GM18526 (cell line): ENCODE measurements around the gene GABPA.

Experiments
- POLR2A ChIP-seq: IDR thresholded peaks from 3 replicates; pipeline ENCODE4 v1.6.1; 2011; ENCODE audit not compliant: insufficient read length; ENCODE audit errors: extremely low read depth

Gene GABPA

GRCh38 chr21:25733859-25734653, 716 bp upstream of the GABPA start:
- no peak for TF ChIP-seq POLR2A

DNA sequence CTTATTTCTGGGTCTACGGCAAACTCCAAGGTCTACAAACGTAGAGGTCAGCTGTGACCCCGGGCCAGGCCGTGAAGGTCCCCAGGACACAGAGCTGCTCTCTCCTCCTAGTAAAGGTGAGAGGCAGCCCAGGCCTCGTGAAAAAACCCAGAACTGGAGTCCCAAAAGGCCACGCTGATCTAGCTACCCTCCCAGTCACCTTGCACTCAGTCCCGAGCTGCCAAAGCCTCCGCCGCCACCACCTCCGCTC, 193 bp upstream of the GABPA start:
- peak; percentile 85 for TF ChIP-seq POLR2A

- TF ChIP-seq POLR2A = no peak
Measured at GRCh38 chr21:25735646-25736597, 1.1 kb downstream of the GABPA start.

DNA sequence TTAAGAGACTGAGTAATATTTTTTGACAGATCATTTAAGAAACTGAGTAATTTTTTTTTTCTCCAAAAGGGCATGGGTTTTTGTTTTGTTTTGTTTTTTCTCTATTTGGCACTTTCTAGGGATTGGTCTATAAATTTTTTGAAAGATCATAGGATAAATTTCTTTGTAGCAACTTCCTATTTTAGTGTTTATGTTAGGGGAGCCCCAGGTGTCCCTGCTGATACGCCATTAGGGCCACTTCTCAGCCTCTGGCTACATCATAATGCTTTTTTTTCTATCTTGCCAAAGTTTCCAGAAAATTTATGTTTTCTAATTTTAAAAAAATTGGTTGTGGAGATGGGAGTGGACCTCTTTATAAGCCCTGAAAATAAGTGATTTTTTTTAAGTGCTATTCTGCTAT, 2.6 kb downstream of the GABPA start:
- TF ChIP-seq POLR2A = no peak

DNA sequence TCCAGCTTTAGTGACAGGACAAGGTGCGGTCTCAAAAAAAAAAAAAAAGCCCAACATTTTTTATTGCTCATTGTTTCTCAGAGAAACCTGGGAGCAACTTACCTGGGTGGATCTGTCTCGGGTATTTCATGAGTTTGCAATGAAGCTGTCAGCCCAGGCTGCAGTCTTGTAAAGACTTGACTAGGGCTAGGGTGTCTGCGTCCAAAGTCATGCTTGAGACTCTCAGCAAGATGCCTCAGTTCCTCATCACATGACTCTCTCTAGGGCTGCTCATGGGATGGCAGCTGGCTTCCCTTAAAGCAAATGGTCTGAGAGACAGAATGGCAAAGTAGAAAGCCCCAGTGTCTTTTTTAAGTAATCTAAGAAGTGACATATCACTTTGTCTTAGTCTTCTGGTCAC, 8.1 kb downstream of the GABPA start:
- no peak for TF ChIP-seq POLR2A

- TF ChIP-seq POLR2A = no peak
Measured at GRCh38 chr21:25744854-25745253, 10.1 kb downstream of the GABPA start.

DNA sequence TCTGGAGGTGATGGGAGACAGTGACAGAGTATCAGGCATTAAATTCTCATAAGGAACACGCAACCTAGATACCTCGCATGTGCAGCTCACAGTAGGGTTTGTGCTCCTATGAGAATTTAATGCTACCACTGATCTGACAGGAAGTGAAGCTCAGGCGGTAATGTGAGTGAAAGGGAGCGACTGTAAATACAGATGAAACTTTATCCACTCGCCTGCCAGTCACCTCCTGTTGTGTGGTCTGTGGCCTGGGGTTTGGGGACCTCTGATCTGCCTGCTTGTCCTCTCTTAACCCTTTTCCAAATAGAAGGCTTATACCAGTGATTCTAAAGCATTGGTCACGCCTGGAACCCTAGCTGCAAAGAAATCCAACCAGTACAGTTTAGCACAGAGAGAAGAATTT, 15.3 kb downstream of the GABPA start:
- TF ChIP-seq POLR2A = no peak

DNA sequence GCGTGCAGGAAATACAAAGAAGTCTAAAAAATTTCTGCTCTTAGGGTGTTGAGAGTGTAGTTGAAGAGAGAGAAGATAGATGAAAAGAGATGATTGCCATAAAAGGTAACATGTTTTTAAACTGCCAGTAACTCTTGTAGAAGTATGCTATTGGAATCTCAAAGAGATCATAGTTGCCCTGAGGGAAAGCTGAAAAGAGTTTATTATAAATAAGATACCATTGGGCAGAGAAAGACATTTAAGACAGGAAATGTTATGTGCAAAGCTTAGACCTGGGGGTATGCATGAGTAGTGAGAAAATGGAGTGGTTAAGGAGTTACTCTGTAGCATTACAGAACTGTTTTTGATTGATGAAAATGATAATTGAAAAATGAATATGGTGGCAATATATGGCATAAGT, 17.6 kb downstream of the GABPA start:
- no peak for TF ChIP-seq POLR2A

DNA sequence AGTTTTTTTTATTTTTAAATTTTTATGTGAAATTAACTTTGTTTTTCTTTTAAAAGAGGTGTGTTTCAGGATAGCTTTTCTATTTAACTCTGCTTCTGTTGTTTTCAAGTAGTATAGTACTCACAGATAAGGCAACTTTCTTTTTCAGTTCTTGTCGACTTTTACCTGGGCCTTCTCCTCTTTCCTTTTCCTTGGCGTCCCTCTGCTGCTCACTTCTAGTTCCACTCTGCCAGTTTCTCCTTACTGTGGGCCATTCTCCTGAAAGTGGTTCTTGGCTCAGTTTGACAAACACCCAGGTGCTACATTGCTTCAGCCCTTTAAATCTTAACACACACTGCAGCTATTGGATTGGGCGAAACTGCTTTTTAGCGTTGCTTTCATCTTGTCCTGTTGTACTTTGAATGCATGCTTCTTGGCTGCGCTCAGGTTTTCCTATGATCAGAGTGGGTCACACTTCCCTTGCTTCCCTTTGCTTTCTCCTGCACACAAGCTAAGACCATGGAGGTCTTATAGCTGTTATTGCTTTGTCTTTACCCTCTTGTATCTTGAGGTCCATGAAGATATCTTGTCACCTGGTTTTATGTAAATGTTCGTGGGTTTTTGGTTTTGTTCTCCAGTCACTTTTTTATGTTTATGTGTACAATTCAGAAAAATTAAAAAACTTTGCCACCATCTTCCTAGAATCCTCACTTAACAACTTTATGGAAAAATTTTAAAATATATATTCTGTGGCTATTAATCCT, 21.6 kb downstream of the GABPA start:
- no peak for TF ChIP-seq POLR2A

- no peak for TF ChIP-seq POLR2A
Measured at GRCh38 chr21:25757531-25757930, 22.8 kb downstream of the GABPA start.

DNA sequence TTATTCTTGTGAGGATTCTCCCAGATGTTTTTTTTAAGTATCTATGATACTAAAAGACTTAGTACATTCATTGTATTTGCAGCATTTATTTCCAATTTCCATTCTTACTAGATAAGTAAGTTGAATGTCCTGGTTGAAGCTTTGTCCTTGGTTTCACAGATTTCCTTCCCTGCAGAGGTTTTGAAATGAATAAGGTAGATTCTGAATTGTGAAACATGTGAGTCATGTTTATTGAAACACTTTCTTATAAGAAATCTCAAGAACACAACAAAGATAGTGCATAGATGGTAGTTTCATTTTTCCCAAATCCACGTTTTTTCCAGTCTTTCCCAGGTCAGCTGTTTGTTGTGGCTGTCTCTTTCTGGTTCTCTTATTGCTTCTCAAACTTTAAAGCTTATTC, 24.8 kb downstream of the GABPA start:
- TF ChIP-seq POLR2A = no peak

DNA sequence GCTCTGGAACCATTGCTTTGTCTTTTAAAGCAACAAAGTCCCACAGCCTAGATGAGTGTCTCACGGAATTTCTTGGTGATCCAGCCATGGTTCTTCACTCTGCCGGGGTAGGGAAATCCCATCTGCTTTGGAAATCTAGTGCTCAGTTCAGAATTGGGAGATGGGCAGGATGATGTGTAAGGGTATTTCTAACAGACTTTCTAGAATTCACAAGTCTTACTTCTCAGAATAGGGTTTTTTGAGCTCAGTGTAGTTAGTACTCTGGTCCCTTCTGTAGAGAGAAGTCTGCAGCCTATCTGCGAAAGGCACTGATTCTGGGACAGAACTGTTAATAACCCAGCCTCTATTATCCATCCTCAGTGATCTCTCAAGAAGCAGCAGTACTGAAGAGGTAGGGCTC, 25.3 kb downstream of the GABPA start:
- no peak for TF ChIP-seq POLR2A

DNA sequence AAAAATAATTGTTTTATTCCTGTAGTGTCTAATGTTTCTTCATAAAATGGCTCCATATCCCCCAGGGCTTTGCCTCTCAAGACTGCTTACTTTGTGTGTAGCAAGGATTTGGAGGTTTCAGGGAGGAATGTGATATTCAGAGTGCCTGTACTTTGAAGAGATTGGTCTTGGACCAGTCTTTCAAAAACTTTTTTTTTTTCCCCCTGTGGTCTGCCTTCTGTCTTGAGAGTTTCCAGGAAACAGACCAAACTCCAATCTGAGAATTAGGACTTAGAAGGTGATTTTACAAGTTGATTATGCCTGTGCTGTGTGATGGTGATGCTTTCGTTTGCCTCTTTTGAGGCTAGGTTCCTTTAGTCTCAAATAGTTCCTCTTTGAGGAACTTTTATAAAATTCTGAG, 25.9 kb downstream of the GABPA start:
- no peak for TF ChIP-seq POLR2A

GRCh38 chr21:25764065-25764464, 29.3 kb downstream of the GABPA start:
- TF ChIP-seq POLR2A = no peak

GRCh38 chr21:25767921-25768320, 33.1 kb downstream of the GABPA start:
- TF ChIP-seq POLR2A = no peak

DNA sequence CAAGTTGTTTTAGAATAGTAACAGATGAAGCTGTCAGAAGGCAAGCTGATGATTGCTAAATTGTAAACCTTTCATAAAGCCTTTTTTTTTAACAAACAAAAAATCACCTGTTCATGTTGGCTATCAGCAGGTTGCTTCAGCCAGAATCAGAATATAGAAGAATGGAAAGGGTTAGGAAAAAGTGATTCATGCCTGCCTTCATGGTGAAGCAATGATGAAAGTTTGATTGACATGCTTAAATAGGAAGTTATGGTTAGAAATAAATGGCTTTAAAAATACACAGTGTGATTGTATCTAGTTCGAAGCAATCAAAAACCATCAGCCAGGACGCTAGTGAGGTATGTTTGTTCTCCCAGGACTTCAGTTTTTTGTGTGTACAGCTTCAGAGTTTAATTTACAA, 37.9 kb downstream of the GABPA start:
- TF ChIP-seq POLR2A = no peak
